ENCODE measurements around the gene NOP16.

NOP16 gene

DNA sequence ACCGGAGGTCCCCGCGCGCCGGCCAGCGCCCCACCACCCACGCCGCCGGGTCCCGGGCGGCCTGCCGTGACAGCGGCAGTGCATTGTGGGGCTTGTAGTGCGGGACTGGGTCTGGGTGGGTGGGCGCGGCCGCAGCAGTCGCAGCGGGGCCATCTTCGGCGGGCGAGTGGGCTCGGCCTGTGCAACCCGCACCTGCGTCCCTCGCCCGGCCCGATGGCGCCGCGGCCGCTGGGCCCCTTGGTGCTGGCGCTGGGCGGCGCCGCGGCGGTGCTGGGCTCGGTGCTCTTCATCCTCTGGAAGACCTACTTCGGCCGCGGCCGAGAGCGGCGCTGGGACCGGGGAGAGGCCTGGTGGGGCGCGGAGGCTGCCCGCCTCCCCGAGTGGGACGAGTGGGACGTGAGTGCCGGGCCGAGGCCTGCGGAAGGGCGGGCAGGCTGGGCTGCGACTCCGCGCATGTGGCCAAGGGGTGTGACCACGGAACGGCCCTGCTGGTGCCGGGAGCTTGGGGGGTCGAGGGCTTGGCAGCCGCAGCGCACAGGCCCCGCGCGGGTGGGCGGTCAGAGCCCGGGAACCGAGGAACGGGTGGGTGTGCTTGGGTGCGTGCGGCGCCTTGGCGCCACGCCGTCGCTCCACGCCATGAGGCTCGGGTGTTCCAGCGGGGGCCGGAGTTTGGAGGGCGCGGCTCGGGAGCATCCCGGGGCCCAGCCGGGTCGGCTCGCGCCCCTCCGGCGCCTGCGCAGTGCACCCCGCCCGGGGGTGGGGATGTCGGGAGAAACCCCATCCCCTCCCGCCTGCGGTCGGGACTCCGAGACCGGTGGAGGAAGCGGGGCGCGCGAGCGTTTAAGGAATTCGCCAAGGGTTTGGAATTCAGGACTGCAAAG lies 22.8 kb downstream of the NOP16 start, which contains the start of gene ARL10 (continued):
- TF ChIP-seq SP2 (tag by site-specific recombination; IDR thresholded peaks at IDR 0.05) (peak; percentile 57), GLI2 (tag by site-specific recombination; IDR thresholded peaks at IDR 0.05; ENCODE audit: borderline replicate concordance, low read depth) (no peak), ZNF585B (tag by site-specific recombination; IDR thresholded peaks at IDR 0.05) (no peak)
- TF ChIP-seq, protein P1, sequence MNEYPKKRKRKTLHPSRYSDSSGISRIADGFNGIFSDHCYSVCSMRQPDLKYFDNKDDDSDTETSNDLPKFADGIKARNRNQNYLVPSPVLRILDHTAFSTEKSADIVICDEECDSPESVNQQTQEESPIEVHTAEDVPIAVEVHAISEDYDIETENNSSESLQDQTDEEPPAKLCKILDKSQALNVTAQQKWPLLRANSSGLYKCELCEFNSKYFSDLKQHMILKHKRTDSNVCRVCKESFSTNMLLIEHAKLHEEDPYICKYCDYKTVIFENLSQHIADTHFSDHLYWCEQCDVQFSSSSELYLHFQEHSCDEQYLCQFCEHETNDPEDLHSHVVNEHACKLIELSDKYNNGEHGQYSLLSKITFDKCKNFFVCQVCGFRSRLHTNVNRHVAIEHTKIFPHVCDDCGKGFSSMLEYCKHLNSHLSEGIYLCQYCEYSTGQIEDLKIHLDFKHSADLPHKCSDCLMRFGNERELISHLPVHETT (tag by site-specific recombination; IDR thresholded peaks at IDR 0.05) = no peak

DNA sequence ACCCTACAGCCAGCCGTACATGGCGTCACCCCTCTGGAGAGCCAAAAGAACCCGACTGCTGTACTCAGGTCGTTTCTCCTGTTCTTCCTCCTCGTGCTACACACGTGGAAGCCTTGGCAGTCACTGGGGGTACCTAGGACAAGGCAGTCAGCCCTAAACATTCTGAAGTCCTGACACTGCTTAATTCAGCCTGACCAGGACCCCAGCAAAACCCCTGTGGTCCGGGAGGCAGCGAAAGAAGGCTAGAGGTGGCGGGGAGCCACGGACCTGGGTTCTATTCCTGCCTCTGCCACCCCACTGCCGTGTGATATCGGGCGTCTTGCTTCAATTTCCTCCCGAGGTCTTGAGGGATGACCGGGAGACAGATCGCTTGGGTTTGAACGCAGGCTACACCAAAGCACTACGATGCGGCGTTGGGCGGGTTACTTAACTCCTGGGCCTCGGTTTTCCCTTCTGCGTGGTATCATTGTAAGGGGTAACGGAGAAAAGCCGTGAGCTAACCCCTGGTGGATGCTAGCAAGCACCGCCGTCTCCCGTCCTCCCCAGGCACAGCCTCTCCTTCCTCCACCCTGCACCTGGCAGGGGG lies 23.5 kb downstream of the NOP16 start:
- ChIA-PET CTCF (no interaction called here), POLR2A (no interaction called here)
- peak overlapping the region; percentile 60; the same call in 1 of the 2 replicates for H3K27ac ChIP-seq (ENCODE audit: extremely low read depth, low read depth, low read length)
- H3K36me3 ChIP-seq (ENCODE audit: control insufficient read depth in 2 of 2, insufficient read depth in 1 of 2, low read length in 2 of 2) = peaks cover 4 to 30% of the 10 kb centered on the region in 2 experiments; a peak in 2 of 3 replicates
- TF ChIP-seq ZNF394 (tag by site-specific recombination; IDR thresholded peaks at IDR 0.05; ENCODE audit: borderline replicate concordance) (no peak), ZBTB17 (tag by site-specific recombination; IDR thresholded peaks at IDR 0.05) (peak; percentile 37; the same call in 1 of the 2 replicates), ZNF335 (tag by site-specific recombination; conservative IDR thresholded peaks at IDR 0.05) (peak; percentile 67), ZXDB (tag by site-specific recombination; IDR thresholded peaks at IDR 0.05) (0 out of 2 replicates have a peak, but pooled peaks have one; percentile 17)
- TF ChIP-seq, protein P2, sequence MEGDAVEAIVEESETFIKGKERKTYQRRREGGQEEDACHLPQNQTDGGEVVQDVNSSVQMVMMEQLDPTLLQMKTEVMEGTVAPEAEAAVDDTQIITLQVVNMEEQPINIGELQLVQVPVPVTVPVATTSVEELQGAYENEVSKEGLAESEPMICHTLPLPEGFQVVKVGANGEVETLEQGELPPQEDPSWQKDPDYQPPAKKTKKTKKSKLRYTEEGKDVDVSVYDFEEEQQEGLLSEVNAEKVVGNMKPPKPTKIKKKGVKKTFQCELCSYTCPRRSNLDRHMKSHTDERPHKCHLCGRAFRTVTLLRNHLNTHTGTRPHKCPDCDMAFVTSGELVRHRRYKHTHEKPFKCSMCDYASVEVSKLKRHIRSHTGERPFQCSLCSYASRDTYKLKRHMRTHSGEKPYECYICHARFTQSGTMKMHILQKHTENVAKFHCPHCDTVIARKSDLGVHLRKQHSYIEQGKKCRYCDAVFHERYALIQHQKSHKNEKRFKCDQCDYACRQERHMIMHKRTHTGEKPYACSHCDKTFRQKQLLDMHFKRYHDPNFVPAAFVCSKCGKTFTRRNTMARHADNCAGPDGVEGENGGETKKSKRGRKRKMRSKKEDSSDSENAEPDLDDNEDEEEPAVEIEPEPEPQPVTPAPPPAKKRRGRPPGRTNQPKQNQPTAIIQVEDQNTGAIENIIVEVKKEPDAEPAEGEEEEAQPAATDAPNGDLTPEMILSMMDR (tag by site-specific recombination; IDR thresholded peaks at IDR 0.05) = no peak
- H3K4me1 ChIP-seq (ENCODE audit: control insufficient read depth, insufficient read depth, low read length) = no peaks in the 10 kb centered on the region
- H3K4me3 ChIP-seq (ENCODE audit: low read depth, low read length) = peak overlapping the region; percentile 60
- no peaks in the 10 kb centered on the region for H3K9me3 ChIP-seq (ENCODE audit: control insufficient read depth, insufficient read depth, low read depth, low read length)

DNA sequence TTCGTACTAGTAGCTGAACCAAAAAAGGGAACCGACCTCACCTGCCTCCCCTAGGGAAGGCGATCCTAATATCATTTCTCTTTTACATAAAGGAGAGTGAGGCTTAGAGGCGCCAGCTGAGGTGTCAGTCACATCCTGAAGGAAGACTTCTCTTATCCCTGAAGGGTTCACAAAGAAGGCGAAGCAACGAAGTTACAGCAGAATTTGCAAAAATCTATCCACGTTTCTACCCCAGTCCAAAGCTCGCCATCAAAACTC lies 26.2 kb downstream of the NOP16 start:
- H3K27ac ChIP-seq (ENCODE audit: extremely low read depth, low read depth, low read length) = no peak overlapping the region
- H3K4me1 ChIP-seq (ENCODE audit: control insufficient read depth, insufficient read depth, low read length) = no peaks in the 10 kb centered on the region
- H3K4me3 ChIP-seq (ENCODE audit: low read depth, low read length) = no peak overlapping the region; the same call in 1 of the 2 replicates
- peaks cover 7 to 26% of the 10 kb centered on the region in 2 experiments; a peak in 2 of 3 replicates for H3K36me3 ChIP-seq (ENCODE audit: control insufficient read depth in 2 of 2, insufficient read depth in 1 of 2, low read length in 2 of 2)
- TF ChIP-seq ZNF596 (tag by site-specific recombination; IDR thresholded peaks at IDR 0.05) (no peak), KLF16 (tag by site-specific recombination; IDR thresholded peaks at IDR 0.05) (no peak), OSR2 (tag by site-specific recombination; IDR thresholded peaks at IDR 0.05) (no peak), ZNF23 (tag by site-specific recombination; IDR thresholded peaks at IDR 0.05; ENCODE audit: borderline replicate concordance) (no peak), ZNF521 (tag by site-specific recombination; IDR thresholded peaks at IDR 0.05) (no peak), ZBTB48 (tag by site-specific recombination; IDR thresholded peaks at IDR 0.05) (no peak), ZNF473 (tag by site-specific recombination; IDR thresholded peaks at IDR 0.05) (no peak), PRDM1 (tag by site-specific recombination; IDR thresholded peaks at IDR 0.05) (0 out of 2 replicates have a peak, but pooled peaks have one; percentile 2)
- ChIA-PET CTCF (no interaction called here), POLR2A (interaction anchor here (0.6 to 2.4 kb wide), 13 partner anchors 9 to 1702 kb away, joined by 3 to 24 read pairs (median 5); partner anchors contain the start of genes HIGD2A, NOP16 and RNF44)
- no peaks in the 10 kb centered on the region for H3K9me3 ChIP-seq (ENCODE audit: control insufficient read depth, insufficient read depth, low read depth, low read length)

All from HEK293 (cell line).